Muscle of back (tissue), 13 donors: ENCODE results near the gene AFM. TPM values are rescaled to one million over a fixed set of nuclear protein-coding genes. Genes with fewer than 3 reads are reported as not detected.

Source experiments
- DNase-seq, 3 donors: peaks; one replicate each; pipeline versions ENCODE4 v3.0.0 to v3.0.0-alpha.2; 2013
- long read RNA-seq, 9 donors: transcript quantifications; one replicate each; lab custom pipeline, GENCODE V29; 2026
- polyA plus RNA-seq, 10 donors: library from polyadenylated mRNA; unstranded; fragments of 120-200 nt; gene quantifications; one replicate each; pipeline ENCODE4 v1.2.1, GENCODE V29; 2013; ENCODE audit not compliant: insufficient read length in 10 of 10

AFM gene, protein sequence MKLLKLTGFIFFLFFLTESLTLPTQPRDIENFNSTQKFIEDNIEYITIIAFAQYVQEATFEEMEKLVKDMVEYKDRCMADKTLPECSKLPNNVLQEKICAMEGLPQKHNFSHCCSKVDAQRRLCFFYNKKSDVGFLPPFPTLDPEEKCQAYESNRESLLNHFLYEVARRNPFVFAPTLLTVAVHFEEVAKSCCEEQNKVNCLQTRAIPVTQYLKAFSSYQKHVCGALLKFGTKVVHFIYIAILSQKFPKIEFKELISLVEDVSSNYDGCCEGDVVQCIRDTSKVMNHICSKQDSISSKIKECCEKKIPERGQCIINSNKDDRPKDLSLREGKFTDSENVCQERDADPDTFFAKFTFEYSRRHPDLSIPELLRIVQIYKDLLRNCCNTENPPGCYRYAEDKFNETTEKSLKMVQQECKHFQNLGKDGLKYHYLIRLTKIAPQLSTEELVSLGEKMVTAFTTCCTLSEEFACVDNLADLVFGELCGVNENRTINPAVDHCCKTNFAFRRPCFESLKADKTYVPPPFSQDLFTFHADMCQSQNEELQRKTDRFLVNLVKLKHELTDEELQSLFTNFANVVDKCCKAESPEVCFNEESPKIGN
- under 1 TPM in 1 of 10 donors, not detected in 9; 0.08 TPM for polyA plus RNA-seq
- long read RNA-seq, donor 1: 0 reads
- long read RNA-seq, donor 2: 0 reads
- long read RNA-seq, donor 3: 0 reads
- long read RNA-seq, donor 4: 0 reads
- long read RNA-seq, donor 5: 0 reads
- long read RNA-seq, donor 6: 0 reads
- long read RNA-seq, donor 7: 0 reads
- long read RNA-seq, donor 8: 0 reads
- long read RNA-seq, donor 9: 0 reads

DNA sequence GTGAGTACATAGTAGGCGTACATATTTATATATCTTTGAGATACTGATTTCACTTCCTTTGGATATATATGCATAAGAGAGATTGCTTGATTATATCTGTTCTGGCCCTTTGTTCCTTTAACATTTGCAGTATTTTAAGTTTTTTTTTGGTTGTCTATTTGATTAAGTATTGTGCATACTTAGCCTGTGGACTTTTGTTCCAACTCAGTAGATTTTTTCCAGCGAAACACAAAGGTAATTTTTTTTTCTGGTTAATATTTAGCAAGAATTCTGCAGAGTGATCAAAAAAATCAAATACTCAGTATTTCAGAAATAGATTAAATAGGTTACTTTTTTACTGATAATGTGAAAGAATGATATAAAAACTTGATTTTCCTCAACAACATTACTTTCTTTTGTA lies at the start of gene AFM:
TSS of gene AFM (plus strand) at position 388 of the 400 bp plus-strand sequence. CDS start 31 bp downstream, outside the sequence.
- DNase-seq: no peak

DNA sequence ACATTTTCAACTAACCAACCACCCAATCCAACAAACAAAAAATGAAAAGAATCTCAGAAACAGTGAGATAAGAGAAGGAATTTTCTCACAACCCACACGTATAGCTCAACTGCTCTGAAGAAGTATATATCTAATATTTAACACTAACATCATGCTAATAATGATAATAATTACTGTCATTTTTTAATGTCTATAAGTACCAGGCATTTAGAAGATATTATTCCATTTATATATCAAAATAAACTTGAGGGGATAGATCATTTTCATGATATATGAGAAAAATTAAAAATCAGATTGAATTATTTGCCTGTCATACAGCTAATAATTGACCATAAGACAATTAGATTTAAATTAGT lies 49.8 kb upstream of the AFM start:
- DNase-seq: no peak

- DNase-seq: no peak
Measured at GRCh38 chr4:73432169-73433000, 49.2 kb upstream of the AFM start.

GRCh38 chr4:73433140-73433539 lies 48.4 kb upstream of the AFM start:
- DNase-seq: no peak

DNA sequence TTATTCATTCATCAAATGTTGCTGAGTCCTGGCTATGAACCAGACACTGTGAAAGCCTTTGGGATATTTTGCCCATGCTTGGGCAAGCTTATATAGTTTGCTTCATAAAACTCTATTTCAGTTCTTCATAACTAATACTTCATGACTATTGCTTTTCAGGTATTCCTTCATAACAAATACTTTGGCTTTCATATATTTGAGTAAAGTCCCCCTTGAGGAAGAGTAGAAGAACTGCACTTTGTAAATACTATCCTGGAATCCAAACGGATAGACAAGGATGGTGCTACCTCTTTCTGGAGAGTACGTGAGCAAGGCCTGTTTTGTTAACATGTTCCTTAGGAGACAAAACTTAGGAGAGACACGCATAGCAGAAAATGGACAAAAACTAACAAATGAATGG lies 47.2 kb upstream of the AFM start:
- no peak for DNase-seq

DNA sequence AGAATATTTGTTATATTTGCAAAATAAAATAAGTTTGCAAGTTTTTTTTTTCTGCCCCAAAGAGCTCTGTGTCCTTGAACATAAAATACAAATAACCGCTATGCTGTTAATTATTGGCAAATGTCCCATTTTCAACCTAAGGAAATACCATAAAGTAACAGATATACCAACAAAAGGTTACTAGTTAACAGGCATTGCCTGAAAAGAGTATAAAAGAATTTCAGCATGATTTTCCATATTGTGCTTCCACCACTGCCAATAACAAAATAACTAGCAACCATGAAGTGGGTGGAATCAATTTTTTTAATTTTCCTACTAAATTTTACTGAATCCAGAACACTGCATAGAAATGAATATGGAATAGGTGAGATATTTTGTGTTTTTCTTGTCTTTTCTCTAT lies 45.6 kb upstream of the AFM start, which contains the start of gene AFP:
TSS of gene AFP (plus strand) at position 238 of the 400 bp plus-strand sequence. CDS start at position 280, 42 bp downstream.
- DNase-seq: no peak

- DNase-seq: no peak
Measured at GRCh38 chr4:73436674-73437557, 44.6 kb upstream of the AFM start.

DNA sequence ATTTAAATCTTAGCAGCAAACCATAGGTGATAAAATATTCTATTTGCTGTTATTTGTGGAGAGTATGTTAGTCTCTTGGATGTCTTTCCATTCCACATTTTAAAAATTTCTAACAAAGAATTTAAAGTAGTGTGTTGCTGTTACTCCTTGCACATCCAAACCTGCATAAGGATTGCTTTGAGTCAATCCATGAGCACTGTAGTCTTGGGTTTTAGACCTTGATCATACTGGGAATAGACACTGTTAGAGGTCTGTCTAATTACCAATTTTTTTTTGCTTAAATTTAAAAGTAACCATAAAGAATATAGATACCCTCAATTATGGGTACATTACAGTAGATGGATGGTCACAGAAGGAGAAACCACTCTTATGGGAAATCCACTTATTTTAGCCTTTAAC lies 44.0 kb upstream of the AFM start:
- DNase-seq: no peak

- DNase-seq: no peak
Measured at GRCh38 chr4:73438048-73438447, 43.5 kb upstream of the AFM start.

DNA sequence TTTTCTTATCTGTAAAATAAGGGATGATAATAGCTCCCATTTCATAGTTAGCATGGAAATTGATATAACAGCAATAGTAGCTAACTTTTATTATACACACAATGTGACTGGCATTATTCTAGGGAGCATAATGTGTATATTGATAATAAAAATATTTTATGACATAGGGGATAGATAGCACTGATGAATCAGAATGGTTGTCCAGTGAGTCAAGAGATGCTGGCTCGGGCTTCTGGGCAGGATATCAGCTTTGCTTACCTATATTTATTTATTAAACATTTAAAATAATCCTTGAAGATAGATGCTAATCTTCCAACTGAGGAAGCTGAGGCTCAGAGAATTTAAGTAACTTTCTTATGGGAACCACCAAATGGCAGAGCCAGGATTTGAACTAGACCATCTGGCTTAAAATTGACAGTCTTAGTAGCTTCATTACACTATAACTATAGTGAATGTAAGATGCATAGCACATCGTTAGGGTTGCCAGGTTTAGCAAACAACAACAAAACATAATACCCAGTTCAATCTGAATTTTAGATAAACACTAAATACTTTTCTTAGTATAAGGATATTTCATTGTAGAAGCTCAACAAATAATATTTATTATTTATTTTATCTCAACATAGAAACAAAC lies 42.8 kb upstream of the AFM start:
- DNase-seq: no peak

DNA sequence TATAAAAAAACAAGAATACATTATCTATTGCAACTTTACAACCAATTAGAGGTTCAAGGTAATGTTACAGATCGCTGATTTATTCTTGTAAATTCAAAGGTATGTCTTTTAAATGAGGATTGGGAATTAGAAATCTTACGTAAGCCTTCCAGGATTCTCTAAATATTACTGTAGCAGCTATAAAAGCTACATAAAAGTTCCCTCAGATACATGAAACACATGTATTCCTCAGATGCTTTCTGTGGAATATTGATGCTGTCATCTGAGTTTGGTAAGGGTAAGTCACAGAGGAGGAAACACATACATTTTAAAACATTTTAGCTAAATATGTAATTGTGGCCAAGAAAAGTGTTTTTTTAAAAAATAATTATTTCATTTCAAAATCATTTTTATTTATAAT lies 42.1 kb upstream of the AFM start:
- DNase-seq: no peak

DNA sequence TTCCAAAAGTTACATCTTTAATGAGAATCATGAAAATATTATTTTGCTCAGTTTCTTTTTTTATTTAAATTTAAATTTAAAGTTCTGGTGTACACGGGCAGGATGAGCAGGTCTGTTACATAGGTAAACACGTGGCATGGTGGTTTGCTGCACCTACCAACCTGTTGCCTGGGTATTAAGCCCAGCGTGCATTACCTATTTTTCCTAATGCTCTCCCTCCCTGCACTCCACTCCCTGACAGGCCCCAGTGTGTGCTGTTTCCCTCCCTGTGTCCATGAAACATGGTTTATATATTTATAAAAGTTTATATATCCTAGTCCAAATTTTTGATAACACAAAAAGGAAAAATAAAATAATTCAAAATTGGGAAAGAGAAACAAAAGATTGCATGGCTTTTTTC lies 41.6 kb upstream of the AFM start:
- no peak for DNase-seq

GRCh38 chr4:73440653-73441052 lies 40.9 kb upstream of the AFM start:
- DNase-seq: no peak

- DNase-seq: no peak
Measured at GRCh38 chr4:73442275-73442674, 39.3 kb upstream of the AFM start.

GRCh38 chr4:73443224-73443623 lies 38.3 kb upstream of the AFM start:
- DNase-seq: no peak

- DNase-seq: no peak
Measured at GRCh38 chr4:73445383-73446335, 35.9 kb upstream of the AFM start.

DNA sequence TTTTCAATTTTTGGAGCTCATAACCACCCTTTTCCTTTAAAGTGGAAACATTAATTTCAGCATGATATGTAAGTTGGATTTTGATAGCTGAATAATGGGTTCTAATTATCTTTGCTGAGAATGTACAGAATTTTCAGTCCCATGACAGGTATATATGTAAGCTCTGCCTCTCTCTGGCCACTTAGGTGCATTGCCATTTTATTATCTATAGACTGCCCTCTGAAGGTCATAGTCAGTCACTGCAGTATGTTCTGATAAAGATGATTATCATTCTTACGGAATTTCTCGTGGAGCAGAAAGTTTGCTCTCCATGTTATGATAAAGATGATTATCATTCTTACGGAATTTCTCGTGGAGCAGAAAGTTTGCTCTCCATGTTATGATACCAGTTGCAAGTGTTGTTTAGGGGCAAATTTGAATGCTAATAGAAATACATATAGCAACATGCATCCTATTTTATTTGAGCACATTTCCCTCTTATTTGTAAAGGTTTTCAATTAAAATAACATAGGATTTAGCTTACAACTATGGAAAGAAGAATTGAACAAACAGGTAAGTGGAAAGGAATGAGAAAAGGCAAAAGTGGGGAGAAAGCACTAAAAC lies 35.1 kb upstream of the AFM start:
- peak in 2 of 3 donors; percentile 10 to 23 for DNase-seq

GRCh38 chr4:73447671-73448070 lies 33.9 kb upstream of the AFM start:
- DNase-seq: peak in 1 of 3 donors; percentile 40
